Measurements from ENCODE around the gene CCR8. TPM values are rescaled to one million over a fixed set of nuclear protein-coding genes. Genes with fewer than 3 reads are reported as not detected.
"Not testable (repeated sequence)": the region's sequence is repeated elsewhere in the genome, so short reads cannot be mapped to it uniquely, and the experiment has no call there.

Gene CCR8
- total RNA-seq, 1 donor from 2014 or later = not detected

GRCh38 chr3:39315420-39315819, 14.1 kb upstream of the CCR8 start:
- peaks cover 9% of the 10 kb centered on the region for H3K36me3 Mint-ChIP-seq (ENCODE audit: insufficient read depth)
- DNase-seq (ENCODE audit: low spot score, unreplicated experiment) = no peak
- TF ChIP-seq, protein P1, sequence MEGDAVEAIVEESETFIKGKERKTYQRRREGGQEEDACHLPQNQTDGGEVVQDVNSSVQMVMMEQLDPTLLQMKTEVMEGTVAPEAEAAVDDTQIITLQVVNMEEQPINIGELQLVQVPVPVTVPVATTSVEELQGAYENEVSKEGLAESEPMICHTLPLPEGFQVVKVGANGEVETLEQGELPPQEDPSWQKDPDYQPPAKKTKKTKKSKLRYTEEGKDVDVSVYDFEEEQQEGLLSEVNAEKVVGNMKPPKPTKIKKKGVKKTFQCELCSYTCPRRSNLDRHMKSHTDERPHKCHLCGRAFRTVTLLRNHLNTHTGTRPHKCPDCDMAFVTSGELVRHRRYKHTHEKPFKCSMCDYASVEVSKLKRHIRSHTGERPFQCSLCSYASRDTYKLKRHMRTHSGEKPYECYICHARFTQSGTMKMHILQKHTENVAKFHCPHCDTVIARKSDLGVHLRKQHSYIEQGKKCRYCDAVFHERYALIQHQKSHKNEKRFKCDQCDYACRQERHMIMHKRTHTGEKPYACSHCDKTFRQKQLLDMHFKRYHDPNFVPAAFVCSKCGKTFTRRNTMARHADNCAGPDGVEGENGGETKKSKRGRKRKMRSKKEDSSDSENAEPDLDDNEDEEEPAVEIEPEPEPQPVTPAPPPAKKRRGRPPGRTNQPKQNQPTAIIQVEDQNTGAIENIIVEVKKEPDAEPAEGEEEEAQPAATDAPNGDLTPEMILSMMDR (IDR thresholded peaks at IDR 0.05; ENCODE audit: unreplicated experiment) = no peak
- H3K4me3 Mint-ChIP-seq (ENCODE audit: low read depth) = no peak overlapping the region
- no peaks in the 10 kb centered on the region for H3K27me3 Mint-ChIP-seq
- H3K9me3 Mint-ChIP-seq (ENCODE audit: low read depth) = peaks cover 28% of the 10 kb centered on the region
- peaks cover 6% of the 10 kb centered on the region for H3K4me1 Mint-ChIP-seq (ENCODE audit: low read depth)
- H3K27ac Mint-ChIP-seq = no peak overlapping the region

DNA sequence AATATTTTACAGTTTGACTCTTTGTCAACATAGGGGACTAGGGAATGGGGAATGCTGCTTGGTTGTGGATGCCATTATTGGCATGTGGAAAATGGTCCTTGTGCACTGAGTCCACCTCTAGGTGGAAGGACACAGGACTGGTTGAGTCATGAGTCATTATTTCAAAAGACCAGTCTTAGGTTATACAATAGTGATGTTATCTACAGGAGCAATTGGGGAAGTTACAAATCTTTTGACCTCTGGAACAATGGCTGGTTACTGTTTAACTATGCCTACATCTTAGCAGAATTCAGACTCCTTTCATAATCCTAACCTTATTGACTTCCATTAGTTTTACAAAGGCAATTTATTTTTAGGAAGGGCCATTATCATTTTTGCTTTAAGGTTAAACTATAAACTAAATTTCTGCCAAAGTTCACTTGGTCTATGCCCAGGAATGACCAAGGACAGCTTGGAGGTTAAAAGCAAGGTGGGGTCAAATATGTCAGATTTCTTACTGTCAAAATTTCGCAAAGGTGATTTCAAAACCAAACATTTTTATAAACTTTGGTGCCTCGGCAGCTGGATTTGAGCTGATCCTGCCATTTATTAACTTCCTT, 11.8 kb upstream of the CCR8 start:
- DNase-seq (ENCODE audit: low spot score, unreplicated experiment) = no peak
- peak overlapping the region; percentile 65 for H3K27ac Mint-ChIP-seq
- H3K36me3 Mint-ChIP-seq (ENCODE audit: insufficient read depth) = peaks cover 9% of the 10 kb centered on the region
- H3K9me3 Mint-ChIP-seq (ENCODE audit: low read depth) = peaks cover 33% of the 10 kb centered on the region
- TF ChIP-seq, protein P1 (IDR thresholded peaks at IDR 0.05; ENCODE audit: unreplicated experiment) = no peak
- peaks cover 6% of the 10 kb centered on the region for H3K4me1 Mint-ChIP-seq (ENCODE audit: low read depth)
- H3K4me3 Mint-ChIP-seq (ENCODE audit: low read depth) = no peak overlapping the region
- no peaks in the 10 kb centered on the region for H3K27me3 Mint-ChIP-seq

- H3K27me3 Mint-ChIP-seq = no peaks in the 10 kb centered on the region
- no peak overlapping the region for H3K27ac Mint-ChIP-seq
- peaks cover 7% of the 10 kb centered on the region for H3K4me1 Mint-ChIP-seq (ENCODE audit: low read depth)
- H3K9me3 Mint-ChIP-seq (ENCODE audit: low read depth) = peaks cover 33% of the 10 kb centered on the region
- no peak overlapping the region for H3K4me3 Mint-ChIP-seq (ENCODE audit: low read depth)
- TF ChIP-seq, protein P1 (IDR thresholded peaks at IDR 0.05; ENCODE audit: unreplicated experiment) = no peak
- DNase-seq (ENCODE audit: low spot score, unreplicated experiment) = no peak
- H3K36me3 Mint-ChIP-seq (ENCODE audit: insufficient read depth) = peaks cover 9% of the 10 kb centered on the region
Observed at GRCh38 chr3:39318301-39318700, 11.2 kb upstream of the CCR8 start.

DNA sequence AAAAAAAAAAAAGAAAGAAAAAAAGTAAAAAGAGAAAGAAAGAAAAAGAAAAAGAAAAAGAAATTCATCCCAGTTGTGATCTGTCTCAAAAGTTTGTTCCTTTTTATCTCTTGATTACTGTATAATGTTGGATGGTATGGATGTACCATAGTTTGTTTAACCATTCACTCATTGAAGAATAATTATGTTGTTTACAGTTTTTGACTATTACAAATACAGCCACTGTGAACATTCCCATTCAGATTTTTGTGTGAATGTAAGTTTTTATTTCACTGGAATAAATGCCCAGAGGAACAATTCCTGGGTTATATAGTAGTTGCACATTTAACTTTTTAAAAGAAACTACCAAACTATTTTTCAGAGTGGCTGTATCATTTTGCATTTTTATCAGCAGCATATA, 10.3 kb upstream of the CCR8 start:
- Mint-ChIP-seq H3K9me3 (ENCODE audit: low read depth) (peaks cover 30% of the 10 kb centered on the region), H3K4me1 (ENCODE audit: low read depth) (peaks cover 7% of the 10 kb centered on the region), H3K27me3 (no peaks in the 10 kb centered on the region), H3K4me3 (ENCODE audit: low read depth) (no peak overlapping the region), H3K36me3 (ENCODE audit: insufficient read depth) (peaks cover 9% of the 10 kb centered on the region), H3K27ac (no peak overlapping the region)
- TF ChIP-seq, protein P1 (IDR thresholded peaks at IDR 0.05; ENCODE audit: unreplicated experiment) = no peak
- DNase-seq (ENCODE audit: low spot score, unreplicated experiment) = no peak

GRCh38 chr3:39321574-39321983, 7.9 kb upstream of the CCR8 start:
- H3K9me3 Mint-ChIP-seq (ENCODE audit: low read depth) = peaks cover 23% of the 10 kb centered on the region
- DNase-seq (ENCODE audit: low spot score, unreplicated experiment); H3K36me3 Mint-ChIP-seq (ENCODE audit: insufficient read depth); H3K4me3 Mint-ChIP-seq (ENCODE audit: low read depth); H3K27ac Mint-ChIP-seq; H3K4me1 Mint-ChIP-seq (ENCODE audit: low read depth); H3K27me3 Mint-ChIP-seq: not testable (repeated sequence)

DNA sequence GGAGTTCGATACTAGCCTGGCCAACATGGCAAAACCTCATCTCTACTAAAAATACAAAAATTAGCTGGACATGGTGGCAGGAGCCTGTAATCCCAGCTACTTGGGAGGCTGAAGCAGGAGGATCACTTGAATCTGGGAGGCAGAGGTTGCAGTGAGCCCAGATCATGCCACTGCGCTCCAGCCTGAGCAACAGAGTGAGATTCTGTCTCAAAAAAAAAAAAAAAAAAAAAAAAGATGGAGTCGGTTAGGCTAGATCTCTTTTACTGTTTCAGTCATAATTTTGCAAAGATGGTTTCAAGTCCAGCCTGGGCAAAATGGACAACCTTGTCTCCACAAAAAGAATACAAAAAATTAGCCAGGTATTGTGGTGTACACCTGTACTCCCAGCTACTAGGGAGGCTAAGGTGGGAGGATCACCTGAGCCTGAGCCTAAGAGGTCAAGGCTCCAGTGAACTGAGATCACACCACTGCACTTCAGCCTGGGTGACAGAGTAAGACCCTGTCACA, 7.2 kb upstream of the CCR8 start:
- DNase-seq (ENCODE audit: low spot score, unreplicated experiment); H3K4me3 Mint-ChIP-seq (ENCODE audit: low read depth); H3K36me3 Mint-ChIP-seq (ENCODE audit: insufficient read depth); H3K27me3 Mint-ChIP-seq; H3K27ac Mint-ChIP-seq; H3K4me1 Mint-ChIP-seq (ENCODE audit: low read depth): not testable (repeated sequence)
- H3K9me3 Mint-ChIP-seq (ENCODE audit: low read depth) = peaks cover 21% of the 10 kb centered on the region
